Spleen (tissue), 11 donors: ENCODE measurements around the gene TERF2IP. TPM values are rescaled to one million over a fixed set of nuclear protein-coding genes. Genes with fewer than 3 reads are reported as not detected.

Experiments
- DNase-seq: peaks from one replicate; pipeline ENCODE4 v3.0.0-alpha.2; 2020
- H3K27ac ChIP-seq, 8 donors: fragments of 200-600 bp; sonication (generic) in 7 of 8; 1 replicate in 4 of 8; 2 replicates in 4 of 8; pipeline versions ENCODE4 v1.5.0 to v1.8.0; 2016 to 2021; ENCODE audit warnings: inconsistent platforms in 4 of 8, mild to moderate bottlenecking in 4 of 8, moderate library complexity in 1 of 8
- H3K27me3 ChIP-seq, 7 donors: fragments of 200-600 bp; sonication (generic) in 6 of 7; replicated peaks in 1 of 7; 1 replicate in 4 of 7; 2 replicates in 3 of 7; pipeline versions ENCODE4 v1.5.0 to v1.8.0; 2016 to 2021; ENCODE audit warnings: inconsistent platforms in 3 of 7, mild to moderate bottlenecking in 1 of 7
- H3K36me3 ChIP-seq, 6 donors: fragments of 200-600 bp; sonication (generic) in 5 of 6; 1 replicate in 4 of 6; 2 replicates in 2 of 6; pipeline versions ENCODE4 v1.5.0 to v1.8.0; 2016 to 2021; ENCODE audit warnings: inconsistent platforms in 2 of 6
- H3K4me1 ChIP-seq, 6 donors: fragments of 200-600 bp; sonication (generic) in 5 of 6; 1 replicate in 3 of 6; 2 replicates in 3 of 6; pipeline versions ENCODE4 v1.5.0 to v1.8.0; 2016 to 2021; ENCODE audit warnings: inconsistent platforms in 3 of 6
- H3K4me3 ChIP-seq, 8 donors: fragments of 200-600 bp; sonication (generic) in 7 of 8; 1 replicate in 4 of 8; 2 replicates in 4 of 8; pipeline versions ENCODE4 v1.5.0 to v1.8.0; 2016 to 2021; ENCODE audit warnings: inconsistent platforms in 4 of 8, mild to moderate bottlenecking in 4 of 8, moderate library complexity in 2 of 8
- H3K9me3 ChIP-seq, 8 donors: fragments of 200-600 bp; sonication (generic) in 7 of 8; 1 replicate in 4 of 8; 2 replicates in 4 of 8; pipeline versions ENCODE4 v1.5.0 to v1.8.0; 2016 to 2021; ENCODE audit warnings: inconsistent platforms in 4 of 8
- CTCF ChIP-seq, 11 experiments: fragments of 200-600 bp in 7 of 11; fragments of 450-650 bp in 4 of 11; sonication (generic) in 4 of 11; IDR thresholded peaks in 8 of 11; conservative IDR thresholded peaks in 3 of 11; 1 replicate in 7 of 11; 2 replicates in 4 of 11; pipeline versions ENCODE4 v1.4.0 to v1.8.0; 2016 to 2021; ENCODE audit warnings: antibody characterized with exemption in 11 of 11, inconsistent platforms in 4 of 11, mild to moderate bottlenecking in 1 of 11
- POLR2A ChIP-seq, 3 donors: fragments of 450-650 bp; IDR thresholded peaks; one replicate each; pipeline ENCODE4 v1.5.1; 2017; ENCODE audit warnings: antibody characterized with exemption in 3 of 3, mild to moderate bottlenecking in 1 of 3
- POLR2AphosphoS5 ChIP-seq, 3 donors: sonication (generic); formaldehyde crosslinking; IDR thresholded peaks; one replicate each; pipeline ENCODE4 v1.5.1; 2017; ENCODE audit warnings: antibody characterized with exemption in 3 of 3
- WGBS, 5 donors: extraction: QIAGEN DNeasy Blood & Tissue Kit in 3 of 5; methylation state at CpG; one replicate each; pipeline versions ENCODE4 v1.1.5 to v1.1.7; 2013 to 2018; 5-methylcytosine and 5-hydroxymethylcytosine counted together
- intact Hi-C: fragments of 100-400 bp; cut with DNase I; formaldehyde crosslinking; loops from one replicate; pipeline ENCODE4 v1.15.0; 2023; ENCODE audit warnings: low total_unique reads
- polyA plus RNA-seq, 3 donors: library from polyadenylated mRNA; stranded (reverse); fragments of 200-250 nt; gene quantifications; one replicate each; pipeline ENCODE4 v1.2.1, GENCODE V29; 2013
- total RNA-seq, 7 donors: library from RNA; depleted of rRNA in 3 of 7; stranded (reverse); fragments of >200 nt in 3 of 7; fragmentation: NEBNext Ultra II Directional in 4 of 7; extraction: Animal tissue kit (Norgen Biotek cat#: 25700) in 4 of 7; gene quantifications; one replicate each; pipeline versions ENCODE4 v1.1.0 to v1.2.1, GENCODE V29; 2016 to 2021
- donor health status: healthy with polysubstance abuse.
- donor health status: DM: no; HTN: no; CAD: no; lungs with moderate emphysema.
- donor health status: DM: no; HTN: no; CAD: no.
- donor health status: Bipolar disorder and iron deficiency.
- donor health status: healthy.
- donor health status: DM: no; HTN: no; CAD: no.
- donor health status: DM: yes; HTN: yes; CAD: no.

TERF2IP gene
- total and polyA plus RNA-seq, 10 donors: 42.8 to 90.1 (median 73.0) TPM

GRCh38 chr16:75606507-75606906, 41.1 kb upstream of the TERF2IP start:
- TF ChIP-seq CTCF (IDR thresholded peaks at IDR 0.05 in 8 of 11, conservative IDR thresholded peaks at IDR 0.05 in 3 of 11) (no peak), POLR2AphosphoS5 (IDR thresholded peaks at IDR 0.05) (no peak), POLR2A (IDR thresholded peaks at IDR 0.05) (no peak)
- peaks cover 11 to 98% (median 79%) of the 10 kb centered on the region in 6 donors for H3K36me3 ChIP-seq
- peaks cover 0 to 16% (median 11%) of the 10 kb centered on the region in 8 donors for H3K9me3 ChIP-seq
- intact Hi-C loops: no loop called here
- no peak for DNase-seq
- no peaks in the 10 kb centered on the region for H3K4me1 ChIP-seq
- H3K27ac ChIP-seq: no peak overlapping the region
- no peak overlapping the region for H3K4me3 ChIP-seq
- 91 to 100% (median 100%) methylated on average over 1 of the region's 1 CpG for WGBS, 5 donors
- no peaks in the 10 kb centered on the region for H3K27me3 ChIP-seq

- DNase-seq: no peak
- no peaks in the 10 kb centered on the region for H3K27me3 ChIP-seq
- no peaks in the 10 kb centered on the region for H3K9me3 ChIP-seq
- H3K4me1 ChIP-seq: peaks cover 0 to 6% (median 0%) of the 10 kb centered on the region in 6 donors
- WGBS, 5 donors: 94 to 97% (median 97%) methylated on average over 4 of the region's 4 CpGs
- no peak overlapping the region for H3K4me3 ChIP-seq
- peaks cover 2 to 100% (median 83%) of the 10 kb centered on the region in 6 donors for H3K36me3 ChIP-seq
- intact Hi-C loops: no loop called here
- TF ChIP-seq POLR2AphosphoS5 (IDR thresholded peaks at IDR 0.05) (no peak), POLR2A (IDR thresholded peaks at IDR 0.05) (no peak), CTCF (IDR thresholded peaks at IDR 0.05 in 8 of 11, conservative IDR thresholded peaks at IDR 0.05 in 3 of 11) (no peak)
- no peak overlapping the region for H3K27ac ChIP-seq
Measured at GRCh38 chr16:75614066-75614897, 33.3 kb upstream of the TERF2IP start.

- peak overlapping the region in 6 of 8 donors; percentile 9 to 79 (median 56) for H3K27ac ChIP-seq
- intact Hi-C loops: no loop called here
- TF ChIP-seq POLR2A (IDR thresholded peaks at IDR 0.05) (no peak), CTCF (IDR thresholded peaks at IDR 0.05 in 8 of 11, conservative IDR thresholded peaks at IDR 0.05 in 3 of 11) (no peak), POLR2AphosphoS5 (IDR thresholded peaks at IDR 0.05) (no peak)
- DNase-seq: no peak
- H3K9me3 ChIP-seq: no peaks in the 10 kb centered on the region
- H3K4me3 ChIP-seq: no peak overlapping the region
- 94 to 100% (median 96%) methylated on average over 2 of the region's 2 CpGs for WGBS, 5 donors
- H3K4me1 ChIP-seq: peaks cover 0 to 19% (median 10%) of the 10 kb centered on the region in 6 donors
- peaks cover 0 to 99% (median 82%) of the 10 kb centered on the region in 6 donors for H3K36me3 ChIP-seq
- H3K27me3 ChIP-seq: no peaks in the 10 kb centered on the region
Measured at GRCh38 chr16:75615619-75616018, 32.0 kb upstream of the TERF2IP start.

- peaks cover 0 to 90% (median 74%) of the 10 kb centered on the region in 6 donors for H3K36me3 ChIP-seq
Measured at GRCh38 chr16:75616521-75617010, 31.0 kb upstream of the TERF2IP start.

More at GRCh38 chr16:75616521-75617010, 31.0 kb upstream of the TERF2IP start:
- TF ChIP-seq POLR2A (IDR thresholded peaks at IDR 0.05): no peak
- no peak for TF ChIP-seq POLR2AphosphoS5 (IDR thresholded peaks at IDR 0.05)
- TF ChIP-seq CTCF (IDR thresholded peaks at IDR 0.05 in 8 of 11, conservative IDR thresholded peaks at IDR 0.05 in 3 of 11): no peak
- intact Hi-C loops: no loop called here
- 71 to 83% (median 78%) methylated on average over 4 of the region's 4 CpGs for WGBS, 5 donors
- peaks cover 3 to 28% (median 20%) of the 10 kb centered on the region in 6 donors for H3K4me1 ChIP-seq
- no peak overlapping the region for H3K4me3 ChIP-seq
- DNase-seq: no peak
- H3K27me3 ChIP-seq: no peaks in the 10 kb centered on the region
- H3K27ac ChIP-seq: peak overlapping the region in 6 of 8 donors; percentile 4 to 79 (median 56)
- no peaks in the 10 kb centered on the region for H3K9me3 ChIP-seq
